Measurements from ENCODE around the gene NEDD4.
A peak's percentile ranks its signal among the peaks of the same experiment; 100 is the strongest.

Gene NEDD4

GRCh38 chr15:55993111-55993803 is at the start of gene NEDD4:
Gene NEDD4, minus strand, starts transcription at chr15:55993612. Its CDS starts 57 bp downstream, at chr15:55993555.
- peak within 1 kb of the TSS; percentile 96 for H3K27ac ChIP-seq
- ChIA-PET CTCF (interaction anchor here (0.7 to 1.3 kb wide), 4 partner anchors 9 to 60 kb away, joined by 3 to 5 read pairs (median 3); no protein-coding TSS in a partner anchor), POLR2A (ENCODE audit: low non-redundant PET) (no interaction called here)
- TF ChIP-seq CTCF (conservative IDR thresholded peaks at IDR 0.05; ENCODE audit: low read depth) = peak; percentile 89
- peak; percentile 83 for DNase-seq (ENCODE audit: low spot score)

- POLR2A ChIA-PET (ENCODE audit: low non-redundant PET) = no interaction called here
These were observed 49.1 kb upstream of the NEDD4 start for GRCh38 chr15:56042498-56042897.

GRCh38 chr15:56042031-56042430 is 48.6 kb upstream of the NEDD4 start:
- POLR2A ChIA-PET (ENCODE audit: low non-redundant PET) = no interaction called here
- TF ChIP-seq CTCF (conservative IDR thresholded peaks at IDR 0.05; ENCODE audit: low read depth) = no peak
- CTCF ChIA-PET = interaction anchor here (0.6 kb wide), 1 partner anchor 1012 kb away, joined by 5 read pairs; no protein-coding TSS in a partner anchor
- no peak for DNase-seq (ENCODE audit: low spot score)
- H3K27ac ChIP-seq = no peak overlapping the region

More at GRCh38 chr15:56042498-56042897, 49.1 kb upstream of the NEDD4 start:
- DNase-seq (ENCODE audit: low spot score) = no peak
- H3K27ac ChIP-seq = no peak overlapping the region
- CTCF ChIA-PET = interaction anchor here (0.6 kb wide), 1 partner anchor 1012 kb away, joined by 5 read pairs; no protein-coding TSS in a partner anchor
- no peak for TF ChIP-seq CTCF (conservative IDR thresholded peaks at IDR 0.05; ENCODE audit: low read depth)

- POLR2A ChIA-PET (ENCODE audit: low non-redundant PET) = no interaction called here
- peak overlapping the region; percentile 95 for H3K27ac ChIP-seq
- DNase-seq (ENCODE audit: low spot score) = peak; percentile 89
- CTCF ChIA-PET = no interaction called here
- TF ChIP-seq CTCF (conservative IDR thresholded peaks at IDR 0.05; ENCODE audit: low read depth) = no peak
These were observed 46.9 kb upstream of the NEDD4 start for GRCh38 chr15:56040081-56041035.

DNA sequence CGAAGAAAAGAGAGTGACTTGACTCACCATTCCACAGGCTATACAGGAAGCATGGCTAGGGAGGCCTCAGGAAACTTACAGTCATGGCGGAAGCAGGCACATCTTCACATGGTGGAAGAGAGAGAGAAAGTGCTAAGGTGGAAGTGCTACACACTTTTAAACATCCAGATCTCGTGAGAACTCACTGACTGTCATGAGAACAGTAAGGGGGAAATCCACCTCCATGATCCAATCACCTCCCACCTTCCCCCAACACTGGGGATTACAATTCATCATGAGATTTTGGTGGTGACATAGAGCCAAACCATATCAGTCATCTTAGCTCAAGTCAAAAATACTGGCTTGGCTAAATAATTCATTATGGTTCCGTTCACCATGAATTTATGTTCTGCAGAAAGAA is 45.3 kb upstream of the NEDD4 start:
- no peak overlapping the region for H3K27ac ChIP-seq
- TF ChIP-seq CTCF (conservative IDR thresholded peaks at IDR 0.05; ENCODE audit: low read depth) = no peak
- ChIA-PET CTCF (interaction anchor here (1.8 kb wide), 1 partner anchor 14 kb away, joined by 5 read pairs; no protein-coding TSS in a partner anchor), POLR2A (ENCODE audit: low non-redundant PET) (no interaction called here)
- no peak for DNase-seq (ENCODE audit: low spot score)

DNA sequence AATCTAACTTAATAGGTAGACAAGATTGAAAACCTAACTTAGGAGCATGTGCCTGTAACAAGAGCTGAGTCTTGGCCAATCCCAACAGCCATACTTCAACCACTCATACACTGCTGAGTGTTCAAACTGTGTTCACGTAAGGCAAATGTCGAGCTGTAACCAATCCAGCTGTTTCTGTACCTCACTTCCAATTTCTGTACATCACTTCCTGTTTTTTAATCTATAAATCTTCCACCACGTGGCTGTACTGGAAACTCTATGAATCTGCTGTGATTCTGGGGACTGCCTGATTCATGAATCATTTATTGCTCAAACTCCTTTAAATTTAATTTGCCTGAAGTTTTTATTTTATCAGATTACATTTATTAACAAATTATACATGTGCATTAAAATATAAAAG is 44.6 kb upstream of the NEDD4 start:
- no peak for TF ChIP-seq CTCF (conservative IDR thresholded peaks at IDR 0.05; ENCODE audit: low read depth)
- ChIA-PET POLR2A (ENCODE audit: low non-redundant PET) (no interaction called here), CTCF (interaction anchor here (1.8 kb wide), 1 partner anchor 15 kb away, joined by 5 read pairs; no protein-coding TSS in a partner anchor)
- DNase-seq (ENCODE audit: low spot score) = no peak
- no peak overlapping the region for H3K27ac ChIP-seq
